Astrocyte of the cerebellum (primary cell): ENCODE data around the gene RCL1.

Experiments
- DNase-seq: peaks from one replicate; pipeline ENCODE4 v3.0.0-alpha.2; 2011; ENCODE audit warnings: low read depth
- H3K4me3 ChIP-seq: 2 replicates; pipeline ENCODE4 v1.5.1; 2011; ENCODE audit warnings: mild to moderate bottlenecking, low read depth, low read length, moderate library complexity
- CTCF ChIP-seq: IDR thresholded peaks from 2 replicates; pipeline ENCODE4 v1.5.1; 2012; ENCODE audit warnings: low read length, low read depth, moderate library complexity, mild to moderate bottlenecking; ENCODE audit errors: missing control alignments
- in situ Hi-C: cut with HindIII; loops from 2 replicates; pipeline ENCODE4 v1.10.0; 2017; ENCODE audit warnings: low sequenced_read_pairs

The RCL1 gene

GRCh38 chr9:4755026-4755609 lies 37.6 kb upstream of the RCL1 start:
- no peak for DNase-seq
- in situ Hi-C loops, result no loop called here
- no peak for TF ChIP-seq CTCF
- no peak overlapping the region for H3K4me3 ChIP-seq

GRCh38 chr9:4756420-4756819 lies 36.3 kb upstream of the RCL1 start:
- no peak for DNase-seq
- in situ Hi-C loops, result no loop called here
- TF ChIP-seq CTCF, result no peak

GRCh38 chr9:4760122-4760521 lies 32.6 kb upstream of the RCL1 start:
- TF ChIP-seq CTCF, result no peak
- in situ Hi-C loops, result no loop called here
- no peak for DNase-seq
- H3K4me3 ChIP-seq, result no peak overlapping the region

More at GRCh38 chr9:4756420-4756819, 36.3 kb upstream of the RCL1 start:
- no peak overlapping the region for H3K4me3 ChIP-seq

- in situ Hi-C loops, result no loop called here
- H3K4me3 ChIP-seq, result no peak overlapping the region
- peak; percentile 75 for TF ChIP-seq CTCF
- DNase-seq, result peak; percentile 74
Measured at GRCh38 chr9:4762108-4762885, 30.4 kb upstream of the RCL1 start.

- in situ Hi-C loops, result no loop called here
- H3K4me3 ChIP-seq, result no peak overlapping the region
- no peak for DNase-seq
- TF ChIP-seq CTCF, result no peak
Measured at GRCh38 chr9:4762886-4763541, 29.7 kb upstream of the RCL1 start.

GRCh38 chr9:4764033-4764432 lies 28.7 kb upstream of the RCL1 start:
- TF ChIP-seq CTCF, result no peak
- no peak overlapping the region for H3K4me3 ChIP-seq
- in situ Hi-C loops, result no loop called here
- no peak for DNase-seq
